CD4-positive, alpha-beta T cell treated with Interleukin-6 at 100 ng/mL for 8 hours (primary cell): ENCODE results near the gene RPRM.
"Not testable (repeated sequence)": the region's sequence is repeated elsewhere in the genome, so short reads cannot be mapped to it uniquely, and the experiment has no call there.

Experiments
- DNase-seq: peaks from one replicate; pipeline ENCODE4 v3.0.0-alpha.2; 2020; ENCODE audit warnings: mixed read lengths, low spot score

Gene RPRM

GRCh38 chr2:153455861-153456260 is 22.7 kb downstream of the RPRM start:
- no peak for DNase-seq

- no peak for DNase-seq
Observed at GRCh38 chr2:153455403-153455802, 23.2 kb downstream of the RPRM start.

GRCh38 chr2:153451611-153452010 is 27.0 kb downstream of the RPRM start:
- no peak for DNase-seq

- DNase-seq, result no peak
Observed at GRCh38 chr2:153443106-153443505, 35.5 kb downstream of the RPRM start.

- not testable (repeated sequence) for DNase-seq
Observed at GRCh38 chr2:153442616-153443015, 35.9 kb downstream of the RPRM start.

- DNase-seq, result not testable (repeated sequence)
Observed at GRCh38 chr2:153440090-153440489, 38.5 kb downstream of the RPRM start.

GRCh38 chr2:153433403-153433802 is 45.2 kb downstream of the RPRM start:
- DNase-seq, result no peak

- DNase-seq, result no peak
Observed at GRCh38 chr2:153432381-153432780, 46.2 kb downstream of the RPRM start.

- DNase-seq, result no peak
Observed at GRCh38 chr2:153431114-153431513, 47.4 kb downstream of the RPRM start.
